ENCODE results near the gene ABCB8. TPM values are rescaled to one million over a fixed set of nuclear protein-coding genes. Genes with fewer than 3 reads are reported as not detected.

Gene ABCB8
- total and polyA plus RNA-seq, 2 donors (not counting 1 experiment from before 2014, with no cell fraction given) = 41.4 to 69.7 TPM

DNA sequence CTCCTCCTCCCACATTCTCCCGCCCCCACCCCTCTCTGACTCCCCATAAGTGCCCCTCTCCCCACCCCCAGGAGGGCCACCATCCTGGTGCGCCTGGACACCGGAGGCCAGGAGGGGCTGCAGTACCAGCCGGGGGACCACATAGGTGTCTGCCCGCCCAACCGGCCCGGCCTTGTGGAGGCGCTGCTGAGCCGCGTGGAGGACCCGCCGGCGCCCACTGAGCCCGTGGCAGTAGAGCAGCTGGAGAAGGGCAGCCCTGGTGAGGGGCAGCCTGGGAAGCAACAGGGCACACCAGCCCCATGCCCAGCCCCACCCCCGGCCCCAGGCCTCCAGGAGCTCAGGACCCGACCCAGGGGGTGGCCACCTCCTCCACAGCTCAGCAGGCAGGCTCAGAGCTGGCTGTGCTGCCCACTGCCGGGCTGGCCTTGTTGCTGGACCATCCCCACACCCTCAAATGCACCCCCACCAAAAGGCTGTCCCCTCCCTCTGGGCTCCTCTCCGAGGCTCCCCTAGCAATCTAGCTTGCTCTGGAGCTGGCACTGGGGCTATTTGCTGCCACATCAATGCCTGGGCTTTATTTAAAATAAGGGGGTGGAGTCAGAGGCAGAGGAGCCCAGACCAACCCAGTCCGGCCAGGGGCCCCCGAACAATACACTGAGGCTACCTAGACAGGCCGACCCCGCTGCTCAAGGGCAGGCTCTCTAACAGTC, 18.8 kb upstream of the ABCB8 start:
- CTCF ChIA-PET = interaction anchor here (0.7 to 2.6 kb wide), 9 partner anchors 9 to 111 kb away, joined by 3 to 17 read pairs (median 3); no protein-coding TSS in a partner anchor
- H3K4me1 ChIP-seq (ENCODE audit: control insufficient read depth in 2 of 2, insufficient read depth in 2 of 2, low read length in 2 of 2) = peaks cover 18 to 40% of the 10 kb centered on the region in 2 donors
- POLR2A ChIA-PET = no interaction called here
- DNase-seq = no peak
- Mint-ChIP-seq H3K27me3 (peaks cover 7% of the 10 kb centered on the region), H3K27ac (no peak overlapping the region), H3K4me3 (no peak overlapping the region), H3K9me3 (ENCODE audit: insufficient read depth) (no peaks in the 10 kb centered on the region), H3K4me1 (peaks cover 27% of the 10 kb centered on the region)
- peaks cover 0 to 12% (median 0%) of the 10 kb centered on the region in 4 experiments for H3K27me3 ChIP-seq (replicated peaks in 1 of 4; ENCODE audit: control extremely low read depth in 1 of 4, control insufficient read depth in 3 of 4, insufficient read depth in 4 of 4, low read length in 3 of 4)
- no peaks in the 10 kb centered on the region for H4K20me1 ChIP-seq (ENCODE audit: control insufficient read depth, insufficient read depth, low read length, poor library complexity, severe bottlenecking)
- no peak for ATAC-seq (ENCODE audit: low read depth)
- H3K79me2 ChIP-seq (ENCODE audit: control insufficient read depth, insufficient read depth, low read length) = no peaks in the 10 kb centered on the region
- WGBS (ENCODE audit: insufficient coverage) = 90% methylated on average over 19 of the region's 22 CpGs
- H3K9ac ChIP-seq (ENCODE audit: low read length) = no peak overlapping the region
- no peak overlapping the region for H3K27ac ChIP-seq (ENCODE audit: low read length in 2 of 2)
- no peak overlapping the region for H3K4me3 ChIP-seq (ENCODE audit: control extremely low read depth in 1 of 5, extremely low read depth in 1 of 5, insufficient read depth in 1 of 5, low read depth in 2 of 5, low read length in 4 of 5)
- peak overlapping the region; percentile 62 for H2AFZ ChIP-seq (ENCODE audit: insufficient read depth, low read depth, low read length, poor library complexity, severe bottlenecking)
- no peaks in the 10 kb centered on the region for H3K36me3 ChIP-seq (replicated peaks in 1 of 2; ENCODE audit: control extremely low read depth in 1 of 2, control insufficient read depth in 1 of 2, extremely low read depth in 1 of 2, insufficient read depth in 2 of 2, low read length in 1 of 2)
- peaks cover 0 to 24% (median 0%) of the 10 kb centered on the region in 3 donors for H3K9me3 ChIP-seq (ENCODE audit: control extremely low read depth in 1 of 3, control insufficient read depth in 2 of 3, insufficient read depth in 1 of 3, low read length in 2 of 3)
- intact Hi-C loops (cut with micrococcal nuclease) = loop anchor here (5.0 kb wide), 2 partner anchors 48 to 78 kb away; partner anchors contain the start of genes AGAP3, CDK5 and SLC4A2
- TF ChIP-seq EZH2 (IDR thresholded peaks at IDR 0.05; ENCODE audit: borderline replicate concordance, insufficient read depth, low read depth, low read length, poor library complexity, severe bottlenecking) (no peak), CTCF (IDR thresholded peaks at IDR 0.05) (no peak)
- H3K4me2 ChIP-seq (replicated peaks; ENCODE audit: low read depth, low read length, poor library complexity, severe bottlenecking) = no peak overlapping the region

DNA sequence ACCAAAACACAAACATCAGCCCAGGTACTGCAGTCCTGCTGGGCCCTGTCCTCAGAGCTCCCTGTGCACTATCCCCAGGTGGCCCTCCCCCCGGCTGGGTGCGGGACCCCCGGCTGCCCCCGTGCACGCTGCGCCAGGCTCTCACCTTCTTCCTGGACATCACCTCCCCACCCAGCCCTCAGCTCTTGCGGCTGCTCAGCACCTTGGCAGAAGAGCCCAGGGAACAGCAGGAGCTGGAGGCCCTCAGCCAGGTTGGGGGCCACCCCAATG, 18.3 kb upstream of the ABCB8 start:
- H3K79me2 ChIP-seq (ENCODE audit: control insufficient read depth, insufficient read depth, low read length) = no peaks in the 10 kb centered on the region
- H3K4me1 ChIP-seq (ENCODE audit: control insufficient read depth in 2 of 2, insufficient read depth in 2 of 2, low read length in 2 of 2) = peaks cover 18 to 45% of the 10 kb centered on the region in 2 donors
- ATAC-seq (ENCODE audit: low read depth) = no peak
- ChIA-PET POLR2A (no interaction called here), CTCF (interaction anchor here (1.1 to 2.6 kb wide), 3 partner anchors 9 to 112 kb away, joined by 3 to 17 read pairs (median 3); no protein-coding TSS in a partner anchor)
- peaks cover 0 to 12% (median 0%) of the 10 kb centered on the region in 4 experiments for H3K27me3 ChIP-seq (replicated peaks in 1 of 4; ENCODE audit: control extremely low read depth in 1 of 4, control insufficient read depth in 3 of 4, insufficient read depth in 4 of 4, low read length in 3 of 4)
- H4K20me1 ChIP-seq (ENCODE audit: control insufficient read depth, insufficient read depth, low read length, poor library complexity, severe bottlenecking) = no peaks in the 10 kb centered on the region
- H3K9me3 Mint-ChIP-seq (ENCODE audit: insufficient read depth) = no peaks in the 10 kb centered on the region
- H3K4me1 Mint-ChIP-seq = peaks cover 32% of the 10 kb centered on the region
- no peak overlapping the region for H3K4me3 Mint-ChIP-seq
- no peak overlapping the region for H3K27ac ChIP-seq (ENCODE audit: low read length in 2 of 2)
- TF ChIP-seq EZH2 (IDR thresholded peaks at IDR 0.05; ENCODE audit: borderline replicate concordance, insufficient read depth, low read depth, low read length, poor library complexity, severe bottlenecking) (no peak), CTCF (IDR thresholded peaks at IDR 0.05) (no peak)
- H3K36me3 ChIP-seq (replicated peaks in 1 of 2; ENCODE audit: control extremely low read depth in 1 of 2, control insufficient read depth in 1 of 2, extremely low read depth in 1 of 2, insufficient read depth in 2 of 2, low read length in 1 of 2) = no peaks in the 10 kb centered on the region
- H3K27ac Mint-ChIP-seq = no peak overlapping the region
- no peak overlapping the region for H3K4me3 ChIP-seq (ENCODE audit: control extremely low read depth in 1 of 5, extremely low read depth in 1 of 5, insufficient read depth in 1 of 5, low read depth in 2 of 5, low read length in 4 of 5)
- no peak overlapping the region for H3K9ac ChIP-seq (ENCODE audit: low read length)
- H3K27me3 Mint-ChIP-seq = peaks cover 6% of the 10 kb centered on the region
- intact Hi-C loops (cut with micrococcal nuclease) = loop anchor here (5.0 kb wide), 2 partner anchors 47 to 77 kb away; partner anchors contain the start of genes AGAP3, CDK5 and SLC4A2
- H3K4me2 ChIP-seq (replicated peaks; ENCODE audit: low read depth, low read length, poor library complexity, severe bottlenecking) = no peak overlapping the region
- whole genome bisulfite sequencing (ENCODE audit: insufficient coverage) = 66% methylated on average over 7 of the region's 7 CpGs
- DNase-seq = no peak
- no peak overlapping the region for H2AFZ ChIP-seq (ENCODE audit: insufficient read depth, low read depth, low read length, poor library complexity, severe bottlenecking)
- H3K9me3 ChIP-seq (ENCODE audit: control extremely low read depth in 1 of 3, control insufficient read depth in 2 of 3, insufficient read depth in 1 of 3, low read length in 2 of 3) = peaks cover 0 to 24% (median 0%) of the 10 kb centered on the region in 3 donors
